ENCODE measurements around the gene KCNIP1.

KCNIP1 gene

DNA sequence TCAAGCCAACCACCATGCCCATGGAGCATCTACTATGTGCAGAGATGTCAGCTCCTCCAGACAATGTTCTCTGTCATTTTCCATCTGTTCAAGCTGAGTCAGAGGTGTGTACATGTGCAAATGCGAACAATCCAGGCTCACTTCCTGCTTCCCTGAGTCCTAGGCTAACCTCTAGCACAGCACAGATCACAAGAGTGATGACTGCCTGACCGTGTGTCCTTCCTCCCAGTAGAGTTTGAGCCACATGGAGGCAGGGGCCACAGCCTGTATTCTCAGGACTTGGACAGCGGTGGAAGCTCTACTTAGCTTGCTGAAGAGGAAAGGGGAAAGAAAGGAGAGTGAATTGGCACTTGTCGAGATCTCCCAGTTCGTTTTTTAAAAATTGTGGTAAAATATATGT lies 87.2 kb downstream of the KCNIP1 start:
- H3K4me3 ChIP-seq (ENCODE audit: low read length in 2 of 2), result no peak overlapping the region
- H3K9me3 ChIP-seq (ENCODE audit: control insufficient read depth in 2 of 2, low read length in 2 of 2), result peaks cover 3 to 4% of the 10 kb centered on the region in 2 donors
- no peak overlapping the region for H3K27ac ChIP-seq (ENCODE audit: low read length)
- peaks cover 0 to 10% of the 10 kb centered on the region in 2 donors for H3K27me3 ChIP-seq (ENCODE audit: control insufficient read depth in 1 of 2, insufficient read depth in 2 of 2, low read length in 2 of 2)
- H3K36me3 ChIP-seq (ENCODE audit: control insufficient read depth in 2 of 2, insufficient read depth in 2 of 2, low read length in 2 of 2), result no peaks in the 10 kb centered on the region
- H3K4me1 ChIP-seq (ENCODE audit: control insufficient read depth, insufficient read depth, low read length), result no peaks in the 10 kb centered on the region
- H3K9ac ChIP-seq (ENCODE audit: low read length in 2 of 2), result no peak overlapping the region

DNA sequence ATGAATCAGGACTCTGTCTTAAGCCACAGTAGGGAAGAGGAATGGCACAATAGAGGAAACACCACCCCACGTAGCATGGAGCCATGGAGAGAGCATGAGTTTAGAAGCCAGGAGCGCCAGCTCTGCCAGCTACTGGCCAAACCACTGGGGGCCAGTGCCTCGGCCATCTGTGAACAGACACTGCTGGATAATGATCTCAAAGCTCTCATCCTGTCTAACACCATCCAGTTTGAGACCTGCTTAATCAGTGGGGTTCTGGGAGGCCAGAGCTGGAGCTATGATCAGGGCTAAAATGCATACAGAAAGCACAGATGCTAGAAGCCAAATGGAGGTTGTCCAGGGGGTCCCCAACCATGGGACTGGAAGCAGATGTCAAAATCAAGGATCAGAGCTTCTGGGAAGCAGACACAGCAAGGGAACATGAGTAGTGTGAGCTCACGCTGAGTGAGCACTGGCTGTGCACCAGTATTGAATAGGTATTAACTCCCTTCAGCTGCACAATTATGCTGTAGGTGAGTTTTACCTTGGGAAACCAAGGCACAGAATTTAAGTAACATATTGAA lies 92.7 kb downstream of the KCNIP1 start:
- Histone ChIP-seq H3K27ac (ENCODE audit: low read length) (no peak overlapping the region), H3K36me3 (ENCODE audit: control insufficient read depth in 2 of 2, insufficient read depth in 2 of 2, low read length in 2 of 2) (no peaks in the 10 kb centered on the region), H3K27me3 (ENCODE audit: control insufficient read depth in 1 of 2, insufficient read depth in 2 of 2, low read length in 2 of 2) (peaks cover 0 to 5% of the 10 kb centered on the region in 2 donors)

DNA sequence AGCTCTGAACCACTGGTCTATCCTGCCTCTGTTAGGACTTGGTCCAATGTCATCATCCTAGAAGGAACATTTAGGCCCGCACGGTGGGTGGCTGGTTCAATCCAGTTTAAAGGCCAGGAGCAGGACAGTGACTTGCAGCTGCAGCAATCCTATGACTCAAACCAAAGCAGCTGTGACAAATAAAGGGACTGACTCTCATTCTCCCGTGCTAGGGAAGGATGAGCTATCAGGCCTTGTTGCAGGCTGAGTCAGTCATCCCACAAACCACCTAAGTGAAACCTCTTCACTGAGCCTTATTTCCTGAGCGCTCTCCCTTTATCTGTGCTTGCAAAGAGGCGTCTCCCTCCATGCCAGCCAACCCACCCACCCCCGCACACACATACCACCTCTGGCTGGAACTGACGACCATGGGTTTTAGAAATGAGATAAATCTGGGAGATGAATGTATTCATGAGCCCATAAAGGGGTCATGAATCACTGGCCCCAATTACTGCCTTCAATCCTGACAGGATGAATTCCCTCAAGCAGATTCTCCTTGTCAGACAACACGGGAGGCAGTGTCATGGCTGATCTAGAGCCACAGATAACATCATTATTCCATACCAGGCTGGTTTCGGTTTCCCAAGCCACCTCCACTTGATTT lies 93.4 kb downstream of the KCNIP1 start:
- Histone ChIP-seq H3K27ac (ENCODE audit: low read length) (no peak overlapping the region), H3K9ac (ENCODE audit: low read length in 2 of 2) (no peak overlapping the region), H3K36me3 (ENCODE audit: control insufficient read depth in 2 of 2, insufficient read depth in 2 of 2, low read length in 2 of 2) (no peaks in the 10 kb centered on the region), H3K27me3 (ENCODE audit: control insufficient read depth in 1 of 2, insufficient read depth in 2 of 2, low read length in 2 of 2) (peaks cover 0 to 5% of the 10 kb centered on the region in 2 donors), H3K4me1 (ENCODE audit: control insufficient read depth, insufficient read depth, low read length) (peaks cover 7% of the 10 kb centered on the region), H3K4me3 (ENCODE audit: low read length in 2 of 2) (no peak overlapping the region), H3K9me3 (ENCODE audit: control insufficient read depth in 2 of 2, low read length in 2 of 2) (no peaks in the 10 kb centered on the region)

More for the DNA sequence above, 92.7 kb downstream of the KCNIP1 start:
- Histone ChIP-seq H3K4me1 (ENCODE audit: control insufficient read depth, insufficient read depth, low read length) (peaks cover 7% of the 10 kb centered on the region), H3K4me3 (ENCODE audit: low read length in 2 of 2) (no peak overlapping the region), H3K9ac (ENCODE audit: low read length in 2 of 2) (no peak overlapping the region), H3K9me3 (ENCODE audit: control insufficient read depth in 2 of 2, low read length in 2 of 2) (no peaks in the 10 kb centered on the region)

DNA sequence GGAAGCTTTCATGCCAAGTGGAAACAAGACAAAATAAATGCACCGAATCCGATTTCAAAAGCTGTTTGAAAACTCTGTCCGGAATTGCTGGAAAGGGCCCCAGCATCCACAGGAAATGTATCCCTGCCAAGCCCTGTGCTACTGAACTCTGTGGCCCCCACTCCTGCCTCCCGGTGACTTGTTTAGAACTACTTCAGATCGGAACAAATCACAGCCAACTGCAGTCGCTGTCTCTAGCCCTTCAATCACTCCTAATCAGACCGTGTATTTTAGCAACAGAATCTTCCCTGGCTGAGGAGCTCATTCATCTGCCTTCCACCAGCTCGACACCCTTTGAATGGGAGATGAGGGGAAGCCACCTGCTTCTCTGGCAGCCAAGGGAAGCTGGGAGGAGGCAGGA lies 94.1 kb downstream of the KCNIP1 start:
- Histone ChIP-seq H3K4me3 (ENCODE audit: low read length in 2 of 2) (no peak overlapping the region), H3K4me1 (ENCODE audit: control insufficient read depth, insufficient read depth, low read length) (peaks cover 7% of the 10 kb centered on the region), H3K27me3 (ENCODE audit: control insufficient read depth in 1 of 2, insufficient read depth in 2 of 2, low read length in 2 of 2) (peaks cover 0 to 5% of the 10 kb centered on the region in 2 donors), H3K9ac (ENCODE audit: low read length in 2 of 2) (no peak overlapping the region), H3K27ac (ENCODE audit: low read length) (no peak overlapping the region), H3K9me3 (ENCODE audit: control insufficient read depth in 2 of 2, low read length in 2 of 2) (no peaks in the 10 kb centered on the region), H3K36me3 (ENCODE audit: control insufficient read depth in 2 of 2, insufficient read depth in 2 of 2, low read length in 2 of 2) (no peaks in the 10 kb centered on the region)

DNA sequence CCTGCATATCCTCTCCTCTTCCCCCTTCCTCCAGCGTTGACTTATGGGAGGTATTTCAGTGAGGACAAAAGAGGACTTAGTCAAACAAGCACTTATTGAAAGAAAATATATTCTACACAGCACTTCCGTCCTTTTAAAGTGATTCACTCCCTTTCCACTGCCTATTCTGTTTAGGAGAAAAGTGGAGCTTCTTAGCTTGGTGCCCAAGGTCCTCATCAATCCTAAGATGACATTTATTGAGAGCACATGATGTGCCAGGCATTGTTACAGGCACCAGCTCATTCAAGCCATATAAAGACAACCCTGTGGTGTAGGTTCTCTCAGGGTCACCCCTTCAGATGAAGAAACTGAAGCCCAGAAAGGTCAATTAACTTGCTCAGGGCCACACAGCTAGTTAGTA lies 95.9 kb downstream of the KCNIP1 start:
- H3K27ac ChIP-seq (ENCODE audit: low read length), result no peak overlapping the region
- no peak overlapping the region for H3K4me3 ChIP-seq (ENCODE audit: low read length in 2 of 2)
- no peaks in the 10 kb centered on the region for H3K9me3 ChIP-seq (ENCODE audit: control insufficient read depth in 2 of 2, low read length in 2 of 2)
- H3K9ac ChIP-seq (ENCODE audit: low read length in 2 of 2), result no peak overlapping the region
- peaks cover 0 to 5% of the 10 kb centered on the region in 2 donors for H3K27me3 ChIP-seq (ENCODE audit: control insufficient read depth in 1 of 2, insufficient read depth in 2 of 2, low read length in 2 of 2)
- H3K36me3 ChIP-seq (ENCODE audit: control insufficient read depth in 2 of 2, insufficient read depth in 2 of 2, low read length in 2 of 2), result no peaks in the 10 kb centered on the region
- peaks cover 13% of the 10 kb centered on the region for H3K4me1 ChIP-seq (ENCODE audit: control insufficient read depth, insufficient read depth, low read length)

DNA sequence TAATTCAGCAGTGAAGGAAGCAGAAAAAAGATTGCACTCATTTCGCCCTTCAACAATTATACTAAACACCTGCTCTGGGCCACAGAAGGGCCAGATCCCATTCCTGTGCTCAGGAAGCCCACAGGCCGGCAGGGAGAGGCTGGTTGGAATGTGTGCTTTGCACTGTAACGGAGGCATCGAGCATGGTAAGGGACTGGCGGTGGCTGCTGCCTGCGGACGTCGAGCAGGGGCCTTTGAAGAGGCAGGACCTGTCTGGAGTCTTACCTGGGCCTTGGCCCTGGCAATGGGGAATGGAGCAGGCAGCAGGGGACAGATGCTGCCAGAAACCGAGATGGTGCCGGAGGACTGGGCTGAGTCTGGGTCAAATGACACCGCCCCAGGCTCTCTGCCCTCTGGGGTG lies 97.8 kb downstream of the KCNIP1 start:
- no peaks in the 10 kb centered on the region for H3K36me3 ChIP-seq (ENCODE audit: control insufficient read depth in 2 of 2, insufficient read depth in 2 of 2, low read length in 2 of 2)
- H3K4me1 ChIP-seq (ENCODE audit: control insufficient read depth, insufficient read depth, low read length), result peaks cover 13% of the 10 kb centered on the region
- H3K4me3 ChIP-seq (ENCODE audit: low read length in 2 of 2), result no peak overlapping the region
- H3K27me3 ChIP-seq (ENCODE audit: control insufficient read depth in 1 of 2, insufficient read depth in 2 of 2, low read length in 2 of 2), result peaks cover 1 to 2% of the 10 kb centered on the region in 2 donors
- no peak overlapping the region for H3K27ac ChIP-seq (ENCODE audit: low read length)
- no peaks in the 10 kb centered on the region for H3K9me3 ChIP-seq (ENCODE audit: control insufficient read depth in 2 of 2, low read length in 2 of 2)
- H3K9ac ChIP-seq (ENCODE audit: low read length in 2 of 2), result no peak overlapping the region

DNA sequence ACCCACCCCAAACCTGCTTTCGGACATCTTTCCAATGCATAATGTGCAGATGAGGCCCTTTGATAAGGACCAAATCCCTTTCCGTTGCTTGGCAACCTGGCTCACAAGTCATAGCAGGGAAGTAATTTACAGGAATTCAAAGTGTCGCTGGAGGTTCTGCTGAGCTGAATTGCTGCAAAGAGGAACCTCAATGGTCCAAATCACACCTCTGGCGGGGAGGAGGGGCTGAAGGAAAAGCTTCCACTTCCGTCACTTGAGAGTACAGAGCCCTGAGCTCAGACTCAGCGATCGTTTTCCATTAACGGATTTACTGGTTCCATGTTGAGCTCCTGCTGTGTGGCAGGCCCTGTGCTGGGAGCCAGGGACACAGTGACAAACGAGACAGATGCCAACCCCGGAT lies 99.3 kb downstream of the KCNIP1 start:
- peaks cover 6% of the 10 kb centered on the region for H3K4me1 ChIP-seq (ENCODE audit: control insufficient read depth, insufficient read depth, low read length)
- H3K9ac ChIP-seq (ENCODE audit: low read length in 2 of 2), result no peak overlapping the region
- H3K4me3 ChIP-seq (ENCODE audit: low read length in 2 of 2), result no peak overlapping the region
- H3K27me3 ChIP-seq (ENCODE audit: control insufficient read depth in 1 of 2, insufficient read depth in 2 of 2, low read length in 2 of 2), result peaks cover 2 to 3% of the 10 kb centered on the region in 2 donors
- H3K27ac ChIP-seq (ENCODE audit: low read length), result no peak overlapping the region
- no peaks in the 10 kb centered on the region for H3K9me3 ChIP-seq (ENCODE audit: control insufficient read depth in 2 of 2, low read length in 2 of 2)
- no peaks in the 10 kb centered on the region for H3K36me3 ChIP-seq (ENCODE audit: control insufficient read depth in 2 of 2, insufficient read depth in 2 of 2, low read length in 2 of 2)

DNA sequence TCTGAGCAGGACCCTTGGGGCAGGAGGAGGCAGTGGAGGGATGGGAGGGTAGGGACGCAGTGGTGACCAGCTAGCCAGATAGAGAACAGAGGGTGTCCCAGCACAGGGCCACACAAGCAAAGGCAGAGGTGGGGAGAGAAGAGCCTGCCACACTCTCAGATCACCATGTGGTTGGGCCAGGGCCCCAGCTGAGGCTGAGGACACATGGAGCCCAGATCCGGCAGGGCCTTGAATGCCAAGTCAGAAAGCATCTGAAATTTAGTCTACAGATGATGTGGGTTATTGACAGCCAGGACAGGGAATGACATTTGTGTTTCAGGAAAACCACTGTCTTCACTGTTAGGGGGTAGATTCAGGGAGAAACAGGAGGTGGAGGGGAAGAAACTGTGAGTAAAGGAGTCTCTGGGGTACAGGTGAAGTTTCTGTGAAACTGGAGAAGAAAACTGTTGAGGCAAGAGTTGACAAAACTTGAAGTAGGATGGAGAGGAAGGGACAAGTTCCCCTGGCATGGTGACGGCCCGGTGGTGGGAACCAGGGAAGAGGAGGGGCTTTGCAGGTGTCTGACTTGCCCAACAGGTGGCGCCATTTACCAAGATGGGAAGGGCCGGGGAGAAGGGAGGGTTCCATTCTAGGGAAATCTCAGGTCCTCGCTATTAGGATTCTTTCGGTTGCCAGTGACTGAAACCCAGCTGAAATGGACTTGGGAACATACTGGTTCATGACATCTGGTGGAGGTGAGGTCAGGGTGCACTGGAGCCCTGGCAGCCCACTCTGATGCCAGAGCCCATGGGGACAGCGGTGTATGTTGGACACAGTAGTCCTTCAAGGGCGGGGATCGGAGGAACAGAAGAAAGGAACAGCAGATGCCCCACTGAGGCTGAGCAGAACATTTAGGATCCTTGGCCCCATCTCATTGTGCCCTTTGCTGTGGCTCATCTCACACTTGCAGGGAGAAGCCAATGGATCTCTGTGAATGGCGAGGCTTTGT lies 100.1 kb downstream of the KCNIP1 start:
- Histone ChIP-seq H3K4me3 (ENCODE audit: low read length in 2 of 2) (no peak overlapping the region), H3K27me3 (ENCODE audit: control insufficient read depth in 1 of 2, insufficient read depth in 2 of 2, low read length in 2 of 2) (peaks cover 2 to 3% of the 10 kb centered on the region in 2 donors), H3K27ac (ENCODE audit: low read length) (no peak overlapping the region), H3K9ac (ENCODE audit: low read length in 2 of 2) (no peak overlapping the region), H3K9me3 (ENCODE audit: control insufficient read depth in 2 of 2, low read length in 2 of 2) (no peaks in the 10 kb centered on the region), H3K4me1 (ENCODE audit: control insufficient read depth, insufficient read depth, low read length) (peaks cover 5% of the 10 kb centered on the region), H3K36me3 (ENCODE audit: control insufficient read depth in 2 of 2, insufficient read depth in 2 of 2, low read length in 2 of 2) (no peaks in the 10 kb centered on the region)

DNA sequence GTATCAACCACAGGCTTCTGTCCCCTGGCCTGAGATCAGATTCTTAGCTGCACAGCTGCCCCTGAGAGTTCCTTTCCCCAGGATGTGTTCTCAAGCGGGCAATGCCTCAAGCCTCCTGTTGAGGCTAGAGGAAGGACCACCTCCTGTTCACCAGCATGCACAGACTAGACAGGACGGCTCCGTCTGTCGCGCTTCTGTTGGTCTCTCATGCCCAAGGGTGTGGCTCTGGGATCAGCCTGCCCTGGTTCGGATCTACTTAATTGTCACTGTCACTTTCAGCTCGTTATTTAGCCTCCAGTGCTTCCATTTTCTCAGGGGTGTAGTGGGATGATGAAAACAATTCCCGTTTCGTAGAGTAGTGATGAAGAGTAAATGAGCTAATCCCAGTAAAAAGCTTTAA lies 103.1 kb downstream of the KCNIP1 start:
- no peak overlapping the region for H3K27ac ChIP-seq (ENCODE audit: low read length)
- no peaks in the 10 kb centered on the region for H3K9me3 ChIP-seq (ENCODE audit: control insufficient read depth in 2 of 2, low read length in 2 of 2)
- H3K9ac ChIP-seq (ENCODE audit: low read length in 2 of 2), result no peak overlapping the region
- H3K36me3 ChIP-seq (ENCODE audit: control insufficient read depth in 2 of 2, insufficient read depth in 2 of 2, low read length in 2 of 2), result no peaks in the 10 kb centered on the region
- peaks cover 0 to 3% of the 10 kb centered on the region in 2 donors for H3K27me3 ChIP-seq (ENCODE audit: control insufficient read depth in 1 of 2, insufficient read depth in 2 of 2, low read length in 2 of 2)
- H3K4me3 ChIP-seq (ENCODE audit: low read length in 2 of 2), result no peak overlapping the region
- peaks cover 5% of the 10 kb centered on the region for H3K4me1 ChIP-seq (ENCODE audit: control insufficient read depth, insufficient read depth, low read length)

DNA sequence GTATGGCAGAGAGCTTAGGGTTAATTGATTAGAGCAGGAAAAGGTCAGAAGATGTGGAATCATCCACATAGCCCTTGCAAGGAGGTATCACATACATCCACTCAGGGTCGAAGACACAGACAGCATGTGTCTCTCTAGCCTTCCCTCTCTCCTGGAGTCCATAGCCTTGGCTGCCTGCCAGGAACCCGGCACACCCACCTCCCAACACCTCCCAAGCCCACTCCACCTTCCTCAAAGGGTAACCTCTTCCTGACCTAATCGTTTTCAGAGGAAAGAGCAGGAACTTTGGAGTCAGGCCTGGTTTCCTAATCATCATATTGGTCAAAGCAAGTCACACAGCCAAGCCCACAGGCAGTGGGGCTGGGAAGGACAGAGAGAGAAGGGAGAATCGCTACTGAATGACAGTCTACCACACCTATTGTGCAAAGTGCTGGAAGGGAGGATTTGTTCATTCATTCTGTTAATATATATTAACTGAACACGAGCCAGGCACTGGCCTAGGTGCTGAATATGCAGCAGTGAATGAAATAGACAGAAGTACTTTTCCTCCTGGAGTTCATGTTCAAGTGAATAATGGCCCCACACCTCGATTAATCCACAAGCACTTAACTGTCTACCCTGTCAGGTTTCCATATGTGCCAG lies 107.8 kb downstream of the KCNIP1 start:
- no peaks in the 10 kb centered on the region for H3K36me3 ChIP-seq (ENCODE audit: control insufficient read depth in 2 of 2, insufficient read depth in 2 of 2, low read length in 2 of 2)
- H3K27me3 ChIP-seq (ENCODE audit: control insufficient read depth in 1 of 2, insufficient read depth in 2 of 2, low read length in 2 of 2), result peaks cover 0 to 6% of the 10 kb centered on the region in 2 donors
- no peak overlapping the region for H3K27ac ChIP-seq (ENCODE audit: low read length)
- no peak overlapping the region for H3K9ac ChIP-seq (ENCODE audit: low read length in 2 of 2)
- H3K4me1 ChIP-seq (ENCODE audit: control insufficient read depth, insufficient read depth, low read length), result peaks cover 2% of the 10 kb centered on the region
- H3K9me3 ChIP-seq (ENCODE audit: control insufficient read depth in 2 of 2, low read length in 2 of 2), result no peaks in the 10 kb centered on the region
- H3K4me3 ChIP-seq (ENCODE audit: low read length in 2 of 2), result no peak overlapping the region

Data from stomach smooth muscle (tissue), 2 donors.